AG04450 (cell line): Measurements from ENCODE around the gene SLC25A29. TPM values are rescaled to one million over a fixed set of nuclear protein-coding genes. Genes with fewer than 3 reads are reported as not detected.

Experiments
- CTCF ChIA-PET: fragments of 300-600, 350-600 bp; formaldehyde crosslinking; extraction: SDS; loops from one replicate; lab custom pipeline; 2022; ENCODE audit warnings: antibody characterized with exemption, inconsistent platforms; lab: Charles Lee
- POLR2A ChIA-PET: fragments of 350-600 bp; formaldehyde crosslinking; extraction: SDS; loops from one replicate; lab custom pipeline; 2021; ENCODE audit warnings: antibody characterized with exemption, inconsistent platforms; lab: Yijun Ruan, JAX
- DNase-seq: peaks from one replicate; pipeline ENCODE4 v3.0.0-alpha.2; 2011; ENCODE audit warnings: low read depth, low spot score
- H3K27ac ChIP-seq: one replicate; pipeline ENCODE4 v1.5.1; 2012; ENCODE audit warnings: low read depth, low read length, control low read depth
- H3K27me3 ChIP-seq: one replicate; pipeline ENCODE4 v1.6.0; 2012; ENCODE audit warnings: low read length; ENCODE audit not compliant: control insufficient read depth, insufficient read depth
- H3K4me3 ChIP-seq: 2 replicates; pipeline ENCODE4 v1.5.1; 2011; ENCODE audit warnings: mild to moderate bottlenecking, low read depth, low read length, control low read depth
- H3K9me3 ChIP-seq: 2 replicates; pipeline ENCODE4 v1.5.1; 2012; ENCODE audit warnings: low read length; ENCODE audit not compliant: control insufficient read depth, insufficient read depth
- polyA plus RNA-seq: library from polyadenylated mRNA; depleted of rRNA; stranded (reverse); fragments of >200 nt; gene quantifications from 2 replicates; pipeline ENCODE4 v1.2.3, GENCODE V29; 2011
- TF ChIP-seq, protein P1 (sequence below): IDR thresholded peaks from 2 replicates; pipeline ENCODE4 v1.5.1; 2011; ENCODE audit warnings: low read depth, low read length, control low read depth, inconsistent platforms

SLC25A29 gene
- polyA plus RNA-seq, 1 experiment = 21.3 TPM

DNA sequence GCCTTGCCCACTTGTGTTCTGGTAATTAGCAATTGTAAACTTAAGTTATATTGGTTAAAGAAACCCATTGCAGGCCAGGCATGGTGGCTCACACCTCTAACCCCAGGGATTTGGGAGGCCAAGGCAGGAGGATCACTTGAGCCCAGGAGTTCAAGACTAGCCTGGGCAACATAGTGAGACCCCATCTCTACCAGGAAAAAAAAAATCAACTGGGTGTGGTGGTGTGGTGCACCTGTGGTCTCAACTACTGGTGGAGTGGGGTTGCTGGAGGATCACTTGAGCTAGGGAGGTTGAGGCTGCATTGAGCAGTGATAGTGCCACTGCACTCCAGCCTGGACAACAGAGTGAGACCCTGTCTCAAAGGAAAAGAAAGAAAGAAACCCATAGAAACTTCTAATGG lies 53.6 kb downstream of the SLC25A29 start:
- Histone ChIP-seq H3K27me3 (no peaks in the 10 kb centered on the region), H3K4me3 (no peak overlapping the region), H3K9me3 (no peaks in the 10 kb centered on the region), H3K27ac (no peak overlapping the region)
- TF ChIP-seq, protein P1, sequence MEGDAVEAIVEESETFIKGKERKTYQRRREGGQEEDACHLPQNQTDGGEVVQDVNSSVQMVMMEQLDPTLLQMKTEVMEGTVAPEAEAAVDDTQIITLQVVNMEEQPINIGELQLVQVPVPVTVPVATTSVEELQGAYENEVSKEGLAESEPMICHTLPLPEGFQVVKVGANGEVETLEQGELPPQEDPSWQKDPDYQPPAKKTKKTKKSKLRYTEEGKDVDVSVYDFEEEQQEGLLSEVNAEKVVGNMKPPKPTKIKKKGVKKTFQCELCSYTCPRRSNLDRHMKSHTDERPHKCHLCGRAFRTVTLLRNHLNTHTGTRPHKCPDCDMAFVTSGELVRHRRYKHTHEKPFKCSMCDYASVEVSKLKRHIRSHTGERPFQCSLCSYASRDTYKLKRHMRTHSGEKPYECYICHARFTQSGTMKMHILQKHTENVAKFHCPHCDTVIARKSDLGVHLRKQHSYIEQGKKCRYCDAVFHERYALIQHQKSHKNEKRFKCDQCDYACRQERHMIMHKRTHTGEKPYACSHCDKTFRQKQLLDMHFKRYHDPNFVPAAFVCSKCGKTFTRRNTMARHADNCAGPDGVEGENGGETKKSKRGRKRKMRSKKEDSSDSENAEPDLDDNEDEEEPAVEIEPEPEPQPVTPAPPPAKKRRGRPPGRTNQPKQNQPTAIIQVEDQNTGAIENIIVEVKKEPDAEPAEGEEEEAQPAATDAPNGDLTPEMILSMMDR = no peak
- DNase-seq = no peak
- ChIA-PET CTCF (interaction anchor here (0.6 to 2.1 kb wide), 2 partner anchors 12 to 33 kb away, joined by 3 to 8 read pairs; no protein-coding TSS in a partner anchor), POLR2A (no interaction called here)

GRCh38 chr14:100250732-100251465 lies 55.3 kb downstream of the SLC25A29 start:
- no peaks in the 10 kb centered on the region for H3K27me3 ChIP-seq
- H3K27ac ChIP-seq = no peak overlapping the region
- H3K9me3 ChIP-seq = no peaks in the 10 kb centered on the region
- CTCF ChIA-PET = interaction anchor here (0.7 to 1.6 kb wide), 2 partner anchors 10 to 26 kb away, joined by 3 to 5 read pairs; no protein-coding TSS in a partner anchor
- no peak overlapping the region for H3K4me3 ChIP-seq
- POLR2A ChIA-PET = no interaction called here
- TF ChIP-seq, protein P1 = no peak
- DNase-seq = no peak

GRCh38 chr14:100246809-100247428 lies 59.3 kb downstream of the SLC25A29 start:
- TF ChIP-seq, protein P1 = peak; percentile 83
- no peak overlapping the region for H3K27ac ChIP-seq
- CTCF ChIA-PET = interaction anchor here (0.6 to 2.6 kb wide), 19 partner anchors 9 to 264 kb away, joined by 3 to 23 read pairs (median 4); no protein-coding TSS in a partner anchor
- H3K4me3 ChIP-seq = no peak overlapping the region
- no peaks in the 10 kb centered on the region for H3K27me3 ChIP-seq
- H3K9me3 ChIP-seq = no peaks in the 10 kb centered on the region
- POLR2A ChIA-PET = interaction anchor here (0.7 kb wide), 1 partner anchor 439 kb away, joined by 12 read pairs; no protein-coding TSS in a partner anchor
- no peak for DNase-seq

DNA sequence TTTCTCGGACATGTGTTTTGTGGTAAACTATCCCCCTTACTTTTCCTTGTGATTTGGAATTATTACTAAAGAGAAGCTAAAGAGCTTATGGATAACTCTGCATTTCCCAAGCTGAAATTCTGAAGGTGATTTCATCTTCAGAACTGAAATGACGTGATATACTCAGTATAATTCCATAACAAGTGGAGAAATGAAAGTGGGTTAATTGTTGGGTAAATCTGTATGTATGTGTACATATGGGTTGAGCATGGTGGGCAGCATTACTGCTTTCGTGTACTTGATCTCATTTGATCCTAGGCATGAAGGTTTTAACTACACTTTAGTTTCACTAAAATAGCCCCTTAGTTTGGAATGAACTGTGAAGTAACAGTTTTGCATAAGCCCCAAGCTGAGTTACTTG lies 63.2 kb downstream of the SLC25A29 start:
- no peak for DNase-seq
- H3K27ac ChIP-seq = no peak overlapping the region
- ChIA-PET POLR2A (interaction anchor here (0.7 kb wide), 1 partner anchor 32 kb away, joined by 3 read pairs; no protein-coding TSS in a partner anchor), CTCF (interaction anchor here (1.1 to 1.7 kb wide), 2 partner anchors 42 to 43 kb away, joined by 3 to 5 read pairs; no protein-coding TSS in a partner anchor)
- TF ChIP-seq, protein P1 = no peak
- no peaks in the 10 kb centered on the region for H3K27me3 ChIP-seq
- H3K9me3 ChIP-seq = no peaks in the 10 kb centered on the region; the same call in 1 of the 2 replicates
- no peak overlapping the region for H3K4me3 ChIP-seq
